ENCODE data around the gene NTN4.

Gene NTN4

GRCh38 chr12:95651681-95652080 lies 138.9 kb downstream of the NTN4 start:
- Histone ChIP-seq H3K36me3 (ENCODE audit: control insufficient read depth, low read length) (no peaks in the 10 kb centered on the region), H4K20me1 (ENCODE audit: control insufficient read depth, insufficient read depth, low read depth, low read length) (no peaks in the 10 kb centered on the region), H3K4me1 (ENCODE audit: control insufficient read depth, low read length) (no peaks in the 10 kb centered on the region), H3K27me3 (ENCODE audit: control insufficient read depth, low read length) (peaks cover 5% of the 10 kb centered on the region), H3K9me2 (replicated peaks; ENCODE audit: control insufficient read depth, low read length) (no peaks in the 10 kb centered on the region), H3K9me3 (ENCODE audit: control insufficient read depth, insufficient read depth, low read length) (no peaks in the 10 kb centered on the region), H3K27ac (ENCODE audit: low read depth, low read length) (no peak overlapping the region), H3K4me2 (ENCODE audit: low read length) (no peak overlapping the region), H3F3A (ENCODE audit: control insufficient read depth, insufficient read depth) (no peaks in the 10 kb centered on the region), H3K4me3 (ENCODE audit: low read length) (no peak overlapping the region), H3K79me2 (ENCODE audit: control insufficient read depth, low read length) (no peaks in the 10 kb centered on the region)
- no peak for TF ChIP-seq EZH2phosphoT487 (IDR thresholded peaks at IDR 0.05; ENCODE audit: borderline replicate concordance, low read length)
- no peak for TF ChIP-seq CTCF (IDR thresholded peaks at IDR 0.05; ENCODE audit: low read depth, low read length, poor library complexity, severe bottlenecking)

- TF ChIP-seq CTCF (IDR thresholded peaks at IDR 0.05; ENCODE audit: low read depth, low read length, poor library complexity, severe bottlenecking) (no peak), EZH2phosphoT487 (IDR thresholded peaks at IDR 0.05; ENCODE audit: borderline replicate concordance, low read length) (no peak)
- Histone ChIP-seq H4K20me1 (ENCODE audit: control insufficient read depth, insufficient read depth, low read depth, low read length) (no peaks in the 10 kb centered on the region), H3K4me1 (ENCODE audit: control insufficient read depth, low read length) (no peaks in the 10 kb centered on the region), H3K27ac (ENCODE audit: low read depth, low read length) (no peak overlapping the region), H3K36me3 (ENCODE audit: control insufficient read depth, low read length) (no peaks in the 10 kb centered on the region), H3K27me3 (ENCODE audit: control insufficient read depth, low read length) (peaks cover 5% of the 10 kb centered on the region), H3K4me3 (ENCODE audit: low read length) (no peak overlapping the region), H3K9me2 (replicated peaks; ENCODE audit: control insufficient read depth, low read length) (no peaks in the 10 kb centered on the region), H3K79me2 (ENCODE audit: control insufficient read depth, low read length) (no peaks in the 10 kb centered on the region), H3K4me2 (ENCODE audit: low read length) (no peak overlapping the region), H3K9me3 (ENCODE audit: control insufficient read depth, insufficient read depth, low read length) (no peaks in the 10 kb centered on the region), H3F3A (ENCODE audit: control insufficient read depth, insufficient read depth) (no peaks in the 10 kb centered on the region)
Observed at GRCh38 chr12:95648990-95649791, 141.4 kb downstream of the NTN4 start.

- no peaks in the 10 kb centered on the region for H3K9me3 ChIP-seq (ENCODE audit: control insufficient read depth, insufficient read depth, low read length)
Observed at GRCh38 chr12:95646781-95647190, 143.8 kb downstream of the NTN4 start.

More at GRCh38 chr12:95646781-95647190, 143.8 kb downstream of the NTN4 start:
- no peaks in the 10 kb centered on the region for H4K20me1 ChIP-seq (ENCODE audit: control insufficient read depth, insufficient read depth, low read depth, low read length)
- no peaks in the 10 kb centered on the region for H3K36me3 ChIP-seq (ENCODE audit: control insufficient read depth, low read length)
- H3F3A ChIP-seq (ENCODE audit: control insufficient read depth, insufficient read depth) = no peaks in the 10 kb centered on the region
- H3K4me1 ChIP-seq (ENCODE audit: control insufficient read depth, low read length) = no peaks in the 10 kb centered on the region
- H3K4me2 ChIP-seq (ENCODE audit: low read length) = no peak overlapping the region
- H3K4me3 ChIP-seq (ENCODE audit: low read length) = no peak overlapping the region
- TF ChIP-seq EZH2phosphoT487 (IDR thresholded peaks at IDR 0.05; ENCODE audit: borderline replicate concordance, low read length) = no peak
- no peak for TF ChIP-seq CTCF (IDR thresholded peaks at IDR 0.05; ENCODE audit: low read depth, low read length, poor library complexity, severe bottlenecking)
- peaks cover 5% of the 10 kb centered on the region for H3K27me3 ChIP-seq (ENCODE audit: control insufficient read depth, low read length)
- no peak overlapping the region for H3K27ac ChIP-seq (ENCODE audit: low read depth, low read length)
- no peaks in the 10 kb centered on the region for H3K9me2 ChIP-seq (replicated peaks; ENCODE audit: control insufficient read depth, low read length)
- no peaks in the 10 kb centered on the region for H3K79me2 ChIP-seq (ENCODE audit: control insufficient read depth, low read length)

All from DOHH2 (cell line).